Stimulated activated CD8-positive, alpha-beta memory T cell treated with anti-CD3 and anti-CD28 coated beads, Interleukin-4, amount 100 ng/mL, for 48 hours (primary cell): ENCODE results near the gene CD33.
"Not testable (repeated sequence)": the region's sequence is repeated elsewhere in the genome, so short reads cannot be mapped to it uniquely, and the experiment has no call there.

Experiments used
- DNase-seq: peaks from one replicate; pipeline ENCODE4 v3.0.0-alpha.2; 2020

Gene CD33

DNA sequence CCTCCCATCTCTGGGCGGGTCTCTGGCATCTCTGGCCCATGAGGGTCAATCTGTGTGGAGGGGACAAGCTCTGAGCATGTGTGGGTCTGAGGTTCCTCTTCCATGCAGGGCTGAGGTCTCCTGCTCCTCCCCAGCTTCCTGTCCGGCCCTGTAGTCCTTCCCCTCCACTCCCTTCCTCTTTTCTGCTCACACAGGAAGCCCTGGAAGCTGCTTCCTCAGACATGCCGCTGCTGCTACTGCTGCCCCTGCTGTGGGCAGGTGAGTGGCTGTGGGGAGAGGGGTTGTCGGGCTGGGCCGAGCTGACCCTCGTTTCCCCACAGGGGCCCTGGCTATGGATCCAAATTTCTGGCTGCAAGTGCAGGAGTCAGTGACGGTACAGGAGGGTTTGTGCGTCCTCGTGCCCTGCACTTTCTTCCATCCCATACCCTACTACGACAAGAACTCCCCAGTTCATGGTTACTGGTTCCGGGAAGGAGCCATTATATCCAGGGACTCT lies at the start of gene CD33:
CD33 (plus strand) TSS at position 183 of the 496 bp plus-strand sequence; CDS start at position 222, 39 bp downstream.
- not testable (repeated sequence) for DNase-seq

DNA sequence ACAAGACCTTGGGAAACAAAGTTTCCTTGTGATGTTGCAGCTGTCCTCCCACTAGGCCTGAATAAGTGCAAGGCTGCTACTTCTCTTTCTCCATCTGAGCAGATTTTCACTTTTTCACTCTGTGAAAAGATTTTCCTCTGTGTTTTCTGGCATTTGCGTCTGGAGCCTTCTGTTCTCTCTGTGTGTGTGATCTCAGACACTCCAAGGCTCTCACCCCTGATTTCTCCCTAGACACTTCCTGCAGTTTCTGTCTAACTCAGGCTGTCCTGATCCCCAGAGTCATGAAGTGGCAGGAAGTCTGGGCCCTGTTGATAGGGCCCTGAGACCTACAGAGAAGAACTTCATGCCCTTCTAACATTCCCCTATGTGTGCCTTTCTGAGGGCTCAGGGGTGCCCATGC lies 45.6 kb upstream of the CD33 start:
- DNase-seq = no peak

DNA sequence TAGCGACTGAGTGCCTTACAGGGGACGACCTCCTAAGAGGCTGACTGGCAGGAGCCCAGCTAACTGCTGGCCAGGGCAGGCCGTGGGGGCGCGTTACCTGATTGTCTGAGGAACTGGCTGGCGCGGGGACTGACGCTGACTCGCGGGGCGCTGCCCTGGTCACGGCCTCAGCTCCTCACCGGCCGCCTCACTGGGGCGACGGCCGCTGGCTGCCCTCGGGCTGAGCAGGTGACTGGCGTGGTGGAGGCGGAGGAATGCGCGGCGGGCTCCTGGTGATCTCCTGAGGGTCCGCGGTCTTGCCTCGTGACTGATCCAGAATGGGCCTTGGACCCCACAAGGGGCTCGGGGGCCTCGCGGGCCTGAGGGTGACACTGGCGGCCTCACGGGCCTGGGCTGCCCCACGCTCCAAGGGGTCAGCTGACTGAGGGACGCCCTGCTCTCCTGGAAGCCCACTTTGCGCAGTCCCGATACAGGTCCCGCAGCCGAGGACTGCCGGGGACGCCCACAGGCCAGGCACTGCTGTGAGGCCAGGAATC lies 43.4 kb upstream of the CD33 start:
- DNase-seq = no peak

DNA sequence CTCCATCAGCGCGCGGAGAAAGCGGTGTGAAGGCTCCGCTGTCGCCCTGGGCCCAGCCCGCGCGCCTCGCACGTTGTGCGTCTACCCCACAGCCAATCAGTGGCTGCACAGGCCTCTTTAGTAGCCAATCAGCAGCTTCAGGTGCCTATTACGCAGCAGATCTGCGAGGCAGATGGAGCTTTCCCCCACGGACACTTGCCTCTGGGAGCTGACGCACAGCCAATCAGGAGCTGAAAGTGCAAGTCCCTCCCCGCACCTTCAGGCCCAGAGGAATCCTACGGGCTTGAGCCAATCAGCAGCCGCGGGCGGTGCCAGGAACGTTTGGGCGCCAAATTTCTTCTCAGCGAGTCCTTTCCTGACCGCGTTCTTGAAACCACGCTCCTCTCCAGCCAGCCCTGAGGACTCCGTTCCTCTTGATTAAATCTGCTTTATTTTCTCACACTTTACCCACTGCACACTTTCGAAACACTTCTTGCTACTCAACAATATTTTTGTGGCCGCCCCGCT lies 42.9 kb upstream of the CD33 start:
- DNase-seq = peak; percentile 57

DNA sequence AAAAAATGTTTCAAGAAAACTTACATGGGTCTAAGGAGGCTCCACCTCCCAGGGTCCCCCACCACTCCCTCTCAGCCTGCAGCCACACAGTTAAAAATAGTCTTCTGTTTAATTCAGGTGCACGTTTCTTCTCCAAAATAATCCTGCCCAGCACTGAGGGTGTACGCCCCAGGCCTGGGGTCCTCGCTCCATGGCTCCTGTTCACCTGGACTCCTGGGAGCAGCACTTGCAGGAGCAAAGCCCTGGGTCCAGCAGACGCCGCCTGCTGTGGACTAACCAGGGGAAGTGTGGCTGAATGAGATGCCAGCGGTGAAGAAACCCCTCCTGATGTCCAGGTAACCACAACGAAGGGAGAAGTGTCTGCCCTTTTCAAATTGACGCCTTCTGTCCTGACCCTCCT lies 41.3 kb upstream of the CD33 start:
- DNase-seq = no peak

DNA sequence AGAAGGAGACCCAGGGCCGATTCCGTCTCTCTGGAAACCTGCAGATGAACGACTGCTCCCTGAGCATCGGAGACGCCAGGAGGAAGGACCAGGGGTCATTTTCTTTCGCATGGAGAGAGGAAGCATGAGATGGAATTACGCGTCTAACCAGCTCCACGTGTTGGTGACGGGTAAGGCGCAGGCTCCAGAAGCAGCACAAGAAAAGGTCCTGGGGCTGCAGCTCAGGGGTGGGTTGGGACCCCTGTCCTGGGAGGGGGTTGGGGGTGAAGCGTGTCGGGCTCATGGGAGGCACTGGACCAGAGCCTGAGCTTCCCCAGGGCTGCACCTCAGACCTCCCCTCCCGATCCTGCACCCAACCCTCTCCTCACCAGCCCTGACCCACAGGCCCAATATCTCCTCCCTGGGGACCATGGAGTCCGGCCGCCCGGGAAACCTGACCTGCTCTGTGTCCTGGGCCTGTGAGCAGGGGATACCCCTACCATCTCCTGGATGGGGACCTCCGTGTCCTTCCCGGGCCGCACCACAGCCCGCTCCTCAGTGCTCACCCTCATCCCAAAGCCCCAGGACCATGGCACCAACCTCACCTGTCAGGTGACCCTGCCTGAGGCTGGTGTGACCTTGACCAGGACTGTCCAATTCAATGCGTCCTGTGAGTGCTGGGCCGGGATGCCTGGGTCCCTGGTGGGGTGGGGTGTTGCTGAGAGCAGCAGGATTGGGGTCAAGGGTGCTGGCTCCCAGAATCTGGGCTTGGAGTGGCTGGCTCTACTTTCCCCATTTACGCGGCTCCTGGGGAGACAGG lies 39.6 kb upstream of the CD33 start:
- no peak for DNase-seq

DNA sequence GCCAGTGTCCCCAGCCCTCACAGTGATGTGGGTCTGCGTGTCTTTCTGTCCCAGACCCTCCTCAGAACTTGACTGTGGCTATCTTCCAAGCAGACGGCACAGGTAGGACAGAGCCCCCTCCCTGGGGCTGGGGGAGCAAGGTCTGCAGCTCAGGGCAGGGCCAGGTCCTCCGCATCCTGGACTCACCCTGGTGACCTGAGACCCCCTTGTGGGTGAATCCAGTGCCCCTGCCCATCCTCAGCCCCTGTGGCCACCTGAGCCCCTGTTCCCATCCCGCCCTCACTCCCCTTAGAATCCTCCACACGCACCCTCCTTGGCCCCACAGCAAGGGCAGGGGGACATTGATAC lies 39.0 kb upstream of the CD33 start:
- DNase-seq = no peak

DNA sequence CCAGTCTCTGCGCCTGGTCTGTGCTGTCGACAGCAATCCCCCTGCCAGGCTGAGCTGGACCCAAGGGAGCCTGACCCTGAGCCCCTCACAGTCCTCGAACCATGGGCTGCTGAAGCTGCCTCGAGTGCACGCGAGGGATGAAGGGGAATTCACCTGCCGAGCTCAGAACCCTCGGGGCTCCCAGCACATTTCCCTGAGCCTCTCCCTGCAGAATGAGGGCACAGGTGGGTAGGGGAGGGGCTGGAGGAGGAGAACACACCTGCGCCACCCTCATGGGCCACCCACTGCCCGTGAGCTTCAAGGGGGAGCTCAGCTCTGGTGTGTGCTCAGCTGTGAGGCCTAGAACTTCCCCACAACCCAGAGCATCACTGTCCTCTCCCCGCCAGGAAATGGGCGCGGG lies 38.6 kb upstream of the CD33 start:
- DNase-seq = no peak

DNA sequence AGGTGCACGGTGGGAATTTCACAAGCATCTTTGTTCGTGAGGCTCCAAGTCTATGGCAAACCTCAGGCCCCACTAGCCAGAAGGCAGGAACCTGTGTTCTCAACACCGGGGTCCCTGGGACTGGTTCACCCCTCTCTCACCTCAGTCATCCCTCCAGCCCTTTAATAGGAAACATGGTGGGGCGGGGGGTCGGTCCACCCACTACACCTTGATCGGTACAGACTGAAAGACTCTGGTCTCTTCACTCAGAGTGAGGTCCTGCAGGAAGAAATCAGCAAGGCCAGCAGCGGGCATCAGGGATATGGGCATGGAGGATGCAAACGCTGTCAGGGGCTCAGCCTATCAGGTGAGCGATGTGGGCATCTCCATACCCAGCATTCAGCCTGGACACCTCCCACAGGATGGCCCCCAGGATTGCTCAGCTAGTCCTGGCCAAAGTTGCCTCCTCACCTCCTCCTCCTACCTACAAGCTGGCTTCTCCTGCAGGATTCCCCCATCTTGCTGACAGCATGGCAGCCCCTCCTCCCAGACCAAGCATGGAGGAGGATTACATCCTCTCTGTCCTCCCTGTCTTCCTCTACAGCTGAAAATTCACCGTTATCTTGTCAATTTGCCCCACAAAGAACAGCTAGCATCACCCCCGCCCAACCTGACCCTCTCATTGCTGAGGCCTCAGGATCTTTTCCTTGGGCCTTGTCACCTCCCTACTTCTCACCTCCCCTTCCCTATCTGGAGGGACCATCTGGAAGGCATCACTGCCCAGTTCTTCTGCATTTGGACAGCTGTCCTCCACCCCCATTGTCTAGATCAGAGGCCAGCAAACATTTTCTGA lies 37.3 kb upstream of the CD33 start:
- no peak for DNase-seq

DNA sequence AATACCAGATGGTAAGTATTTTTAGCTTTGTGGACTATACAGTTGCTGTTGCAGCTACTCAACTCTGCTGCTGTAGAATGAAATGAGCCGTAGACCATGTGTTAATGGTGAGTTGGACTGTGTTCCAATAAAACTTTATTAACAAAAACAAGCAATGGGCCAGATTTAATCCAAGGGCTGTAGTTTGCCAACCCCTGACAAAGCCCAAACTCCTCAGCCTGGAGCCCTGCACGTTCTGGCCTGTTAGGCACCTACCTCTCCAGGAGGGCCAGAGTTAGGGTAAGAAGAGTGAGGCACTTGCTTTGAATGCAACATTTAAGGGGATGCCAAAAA lies 36.7 kb upstream of the CD33 start:
- DNase-seq = no peak

DNA sequence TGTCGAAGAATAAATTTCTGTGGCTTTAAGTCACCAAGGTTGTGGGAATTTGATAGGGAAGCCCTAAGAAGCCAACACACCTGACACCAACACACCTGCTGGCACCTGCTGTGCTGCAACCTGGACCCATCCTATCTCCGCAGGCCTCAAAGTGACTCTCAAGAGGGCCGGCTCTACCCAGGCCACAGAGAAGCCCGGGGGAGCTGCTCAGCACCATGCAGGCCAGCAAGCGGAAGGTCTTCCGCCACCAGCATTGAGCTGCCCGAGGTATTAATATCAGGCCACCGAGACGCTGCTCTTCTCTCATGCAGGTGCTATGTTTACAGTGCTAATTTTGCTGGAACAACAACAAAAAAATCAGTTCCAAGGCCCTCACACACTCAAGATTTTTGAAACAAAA lies 32.2 kb upstream of the CD33 start:
- no peak for DNase-seq

DNA sequence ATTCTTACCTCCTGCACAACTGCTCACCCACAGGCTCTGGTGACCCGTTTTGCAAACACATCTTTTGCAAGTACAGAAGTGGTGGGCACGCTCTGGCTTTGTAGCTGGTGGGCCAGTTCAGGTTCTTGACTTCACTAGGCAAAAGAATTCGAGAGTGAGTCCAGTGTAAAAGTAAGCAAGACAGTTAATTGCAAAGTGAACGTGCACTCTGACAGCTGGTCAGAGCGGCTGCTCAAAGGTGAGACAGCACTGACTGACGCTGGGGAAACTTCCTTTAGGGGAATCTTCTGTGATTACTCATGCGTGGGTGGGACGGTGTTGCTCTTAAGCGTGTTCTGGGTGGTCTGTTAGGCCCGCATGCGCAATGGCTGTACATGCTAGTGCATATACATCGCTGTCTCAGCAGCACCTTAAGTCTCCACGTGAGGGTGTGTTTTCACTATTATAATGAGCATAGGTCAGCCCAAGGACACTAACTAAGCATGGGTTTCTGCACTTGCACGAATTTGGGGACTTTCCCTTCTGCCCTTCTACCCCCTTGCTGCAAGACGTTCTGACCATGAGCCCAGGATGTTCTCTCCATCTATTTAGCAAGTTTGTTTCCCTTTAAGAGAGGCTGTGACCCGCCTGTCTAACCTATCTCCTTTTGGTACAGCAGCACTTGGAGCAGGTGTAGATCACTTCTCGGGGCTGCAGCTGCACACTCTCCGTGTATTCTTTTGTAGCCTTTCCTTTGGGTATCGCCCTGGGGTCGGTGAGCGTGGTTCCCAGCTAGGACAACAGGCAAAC lies 30.2 kb upstream of the CD33 start:
- DNase-seq = no peak

DNA sequence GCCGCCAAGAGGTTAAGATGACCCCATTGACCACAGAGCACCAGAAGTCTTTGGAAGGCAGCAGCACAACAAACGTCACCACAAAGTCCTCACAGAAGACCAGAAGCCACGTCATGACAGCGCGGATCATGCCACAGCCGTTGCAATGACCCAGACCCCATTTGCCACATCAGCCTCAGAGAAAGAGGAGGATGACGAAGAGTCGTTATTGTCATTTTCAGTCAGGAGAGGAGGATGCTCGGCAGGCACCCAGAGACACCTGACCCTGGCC lies 29.6 kb upstream of the CD33 start:
- DNase-seq = no peak

DNA sequence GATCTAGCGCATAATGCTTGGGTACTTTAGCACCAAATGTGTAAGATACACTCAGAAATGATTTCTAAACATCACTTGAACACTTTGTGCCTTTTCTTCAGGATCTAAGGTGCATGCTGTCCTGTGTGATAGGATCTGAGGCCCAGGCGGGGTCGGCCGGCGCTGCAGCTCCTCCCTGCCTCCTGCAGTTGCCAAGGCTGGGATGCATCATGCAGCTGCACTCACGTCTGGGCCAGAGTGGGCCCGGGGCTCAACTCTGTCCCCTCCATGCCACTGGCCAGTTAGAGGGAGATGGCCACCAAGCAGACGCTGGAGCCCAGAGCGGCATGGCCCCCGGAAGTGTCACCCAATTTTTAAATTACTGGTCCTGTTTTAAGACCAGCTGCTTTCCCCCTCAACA lies 29.3 kb upstream of the CD33 start:
- no peak for DNase-seq

DNA sequence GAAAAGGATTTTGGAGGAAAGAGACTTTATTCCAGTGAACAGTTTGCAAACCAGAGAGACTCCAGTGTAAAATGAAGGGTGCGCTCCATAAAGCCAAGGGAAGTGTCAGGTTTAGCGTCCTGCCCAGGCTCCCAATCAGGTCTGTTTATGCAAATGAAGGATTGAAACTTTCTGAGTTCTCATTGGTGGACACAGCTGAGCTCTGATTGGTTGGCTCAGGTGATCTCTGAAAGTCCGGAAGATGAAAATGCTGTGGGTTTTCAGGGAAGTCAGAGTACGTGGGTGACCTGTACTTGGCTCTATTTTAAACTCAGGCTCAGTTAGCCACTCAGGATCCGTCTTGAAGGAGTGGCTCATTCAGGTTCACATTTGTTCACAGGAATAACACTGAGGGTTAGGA lies 28.7 kb upstream of the CD33 start:
- no peak for DNase-seq

DNA sequence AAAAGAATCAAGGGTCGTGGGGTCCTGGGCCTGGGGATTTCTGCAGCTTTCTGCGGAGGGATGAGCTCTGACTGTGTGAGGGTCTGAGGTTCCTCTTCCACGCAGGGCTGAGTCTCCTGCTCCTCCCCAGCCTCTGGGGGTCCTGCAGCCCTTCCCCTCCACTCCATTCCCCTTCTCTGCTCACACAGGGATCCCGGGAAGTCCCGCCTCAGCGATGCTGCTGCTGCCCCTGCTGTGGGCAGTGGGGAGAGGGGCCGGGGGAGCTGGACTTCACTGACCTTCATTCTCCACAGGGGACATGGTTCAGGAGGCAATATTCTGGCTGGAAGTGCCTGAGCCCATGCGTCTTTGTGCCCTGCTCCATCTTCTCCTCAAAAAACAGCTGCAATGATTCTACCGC lies 26.2 kb upstream of the CD33 start:
- no peak for DNase-seq

DNA sequence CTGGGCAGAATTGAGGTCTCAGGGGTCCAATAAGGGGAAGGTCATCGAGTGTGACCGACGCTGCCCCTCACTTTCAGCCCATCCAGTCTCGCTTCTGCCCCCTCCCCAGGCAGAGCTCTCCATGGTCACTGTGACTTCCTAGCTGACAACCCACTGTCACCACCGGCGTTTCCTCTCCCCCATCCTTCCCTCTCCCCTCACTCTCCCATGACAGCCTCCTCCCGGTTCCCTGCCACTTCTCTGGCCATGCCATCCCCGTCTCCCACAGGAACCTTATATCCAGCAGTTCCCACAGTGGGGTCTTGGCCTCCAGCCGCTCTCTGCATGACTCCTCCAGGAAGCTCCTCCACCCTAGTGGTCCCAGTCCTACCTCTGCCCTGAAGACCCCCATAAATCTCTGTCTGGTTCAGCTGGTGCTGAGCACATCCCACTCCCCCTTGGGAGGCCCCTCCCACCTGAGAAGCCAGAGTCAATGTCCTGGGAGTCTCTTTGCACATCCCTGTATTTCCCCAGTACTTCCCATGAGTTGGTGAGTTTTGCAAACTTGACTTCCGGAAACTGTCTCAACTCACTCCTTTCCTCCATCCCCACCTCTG lies 24.7 kb upstream of the CD33 start:
- DNase-seq = no peak

DNA sequence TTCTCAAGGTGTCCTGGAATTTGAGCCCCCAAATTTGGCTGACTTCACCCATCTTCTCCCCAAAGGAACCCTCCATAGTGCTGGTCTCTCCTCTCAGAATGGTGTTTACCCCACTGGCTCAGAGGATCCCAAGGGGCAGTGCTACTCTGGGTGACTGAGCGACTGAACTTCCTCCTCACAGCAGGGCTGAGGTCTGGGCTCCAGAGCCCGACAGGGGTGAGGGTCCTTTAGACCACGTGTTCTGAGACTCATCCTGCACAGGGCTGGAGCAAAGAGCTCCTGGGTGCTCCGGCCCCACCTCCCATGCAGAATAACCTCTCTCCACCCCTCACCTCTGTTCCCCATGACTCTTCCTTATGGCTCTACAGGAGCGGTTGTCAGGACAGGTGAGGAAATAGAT lies 23.2 kb upstream of the CD33 start:
- DNase-seq = no peak

DNA sequence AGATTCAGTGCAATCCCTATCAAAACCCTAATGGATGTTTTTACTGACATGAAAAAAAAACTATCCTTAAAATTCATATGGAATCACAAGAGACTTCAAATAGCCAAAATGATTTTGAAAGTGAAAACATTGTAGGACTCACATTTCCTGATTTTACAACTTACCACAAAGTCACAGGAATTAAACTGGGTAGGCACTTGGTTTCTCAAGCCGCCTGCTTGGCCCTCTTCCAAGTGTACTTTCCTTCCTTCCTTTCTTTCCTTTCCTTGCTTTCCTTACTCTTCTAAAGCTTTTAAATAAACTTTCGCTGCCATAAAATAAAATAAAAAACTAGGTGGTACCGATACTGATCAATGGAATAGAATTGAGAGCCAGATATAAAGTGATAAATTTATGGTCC lies 21.0 kb upstream of the CD33 start:
- no peak for DNase-seq

DNA sequence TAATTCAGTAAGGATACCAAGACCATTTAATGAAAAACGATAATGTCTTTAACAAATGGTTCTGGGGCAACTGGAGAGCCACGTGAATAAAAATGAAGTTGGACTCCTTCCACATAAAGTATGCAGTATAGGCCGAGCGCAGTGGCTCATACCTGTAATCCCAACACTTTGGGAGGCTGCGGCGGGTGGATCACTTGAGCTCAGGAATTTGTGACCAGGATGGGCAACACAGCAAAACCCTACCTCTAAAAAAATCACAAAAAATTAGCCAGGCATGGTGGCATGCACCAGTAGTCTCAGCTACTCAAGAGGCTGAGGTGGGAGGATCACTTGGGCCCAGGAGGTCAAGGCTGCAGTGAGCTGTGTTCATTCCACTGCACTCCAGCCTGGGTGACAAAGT lies 20.6 kb upstream of the CD33 start:
- no peak for DNase-seq

DNA sequence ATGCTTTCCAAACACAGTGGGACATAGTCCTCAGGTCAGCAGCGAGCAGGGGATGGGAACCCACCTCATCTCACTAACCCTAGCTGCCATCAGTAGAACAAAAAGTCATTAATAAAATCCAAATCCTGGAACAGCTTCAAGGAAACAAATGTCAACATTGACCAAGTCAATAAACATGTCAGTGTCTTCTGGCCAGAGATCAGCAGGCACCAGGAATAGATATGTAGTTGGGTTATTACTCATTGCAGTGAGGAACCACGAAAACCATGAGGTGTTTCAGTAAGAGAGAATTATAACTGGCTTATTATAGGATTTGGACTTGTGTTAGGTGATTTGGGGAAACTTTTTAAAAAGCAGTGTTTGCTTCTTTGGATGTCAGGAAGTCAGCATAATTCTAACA lies 17.1 kb upstream of the CD33 start:
- DNase-seq = no peak

DNA sequence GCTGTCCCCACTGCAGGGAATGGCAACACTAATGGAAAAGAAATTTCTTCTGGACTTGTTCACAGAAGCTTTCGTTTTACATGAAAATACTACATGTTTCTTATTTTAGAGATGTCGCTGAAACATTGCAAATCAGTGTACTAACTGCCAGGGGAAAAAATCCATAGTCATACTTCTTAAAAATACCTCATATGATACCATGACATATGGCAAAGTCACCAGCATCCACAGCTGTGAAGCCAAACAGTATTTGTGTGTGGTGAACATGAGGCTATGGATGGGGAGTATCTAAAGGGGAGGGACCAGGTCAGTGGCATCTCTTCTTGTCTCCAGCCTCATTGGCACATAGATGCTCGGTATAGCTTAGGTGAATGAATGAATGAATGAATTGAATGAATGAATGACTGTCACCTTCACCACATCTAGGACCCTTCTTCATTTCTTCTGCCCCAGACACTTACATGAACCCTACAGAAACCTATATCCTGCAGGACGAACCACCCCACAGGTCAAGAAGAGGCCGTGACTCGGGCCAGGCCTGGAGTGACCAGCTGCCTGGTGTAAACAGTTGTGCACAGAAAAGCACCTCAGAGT lies 14.6 kb upstream of the CD33 start:
- DNase-seq = no peak
